GM18868 (cell line): ENCODE data around the gene NUFIP2.
"Not testable (repeated sequence)": the region's sequence is repeated elsewhere in the genome, so short reads cannot be mapped to it uniquely, and the experiment has no call there.

Source experiments
- ATAC-seq: cut with Tn5 transposase; IDR thresholded peaks from one replicate; pipeline ENCODE4 v1.9.1; 2021; ENCODE audit warnings: mild to moderate bottlenecking, moderate library complexity; ENCODE audit not compliant: unreplicated experiment

Gene NUFIP2

DNA sequence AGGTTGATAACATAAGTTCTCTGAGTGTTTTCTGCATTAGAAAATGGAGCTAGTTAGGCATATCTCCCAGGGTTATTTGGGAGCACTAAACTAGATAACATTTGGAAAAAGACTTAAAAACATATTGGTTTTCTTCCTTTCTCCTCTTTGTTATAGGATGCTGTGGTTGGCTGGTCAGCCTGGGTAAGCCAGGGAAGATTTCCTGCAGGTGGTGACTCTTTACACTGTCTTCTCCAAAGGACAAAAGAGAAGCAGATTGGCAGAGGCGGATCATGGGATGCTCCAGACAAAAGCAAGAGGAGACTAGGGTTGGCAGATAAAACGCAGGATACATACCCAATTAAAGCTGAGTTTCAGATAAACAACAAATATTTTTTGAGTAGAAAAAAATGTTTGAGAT lies 53.5 kb downstream of the NUFIP2 start:
- ATAC-seq: no peak

DNA sequence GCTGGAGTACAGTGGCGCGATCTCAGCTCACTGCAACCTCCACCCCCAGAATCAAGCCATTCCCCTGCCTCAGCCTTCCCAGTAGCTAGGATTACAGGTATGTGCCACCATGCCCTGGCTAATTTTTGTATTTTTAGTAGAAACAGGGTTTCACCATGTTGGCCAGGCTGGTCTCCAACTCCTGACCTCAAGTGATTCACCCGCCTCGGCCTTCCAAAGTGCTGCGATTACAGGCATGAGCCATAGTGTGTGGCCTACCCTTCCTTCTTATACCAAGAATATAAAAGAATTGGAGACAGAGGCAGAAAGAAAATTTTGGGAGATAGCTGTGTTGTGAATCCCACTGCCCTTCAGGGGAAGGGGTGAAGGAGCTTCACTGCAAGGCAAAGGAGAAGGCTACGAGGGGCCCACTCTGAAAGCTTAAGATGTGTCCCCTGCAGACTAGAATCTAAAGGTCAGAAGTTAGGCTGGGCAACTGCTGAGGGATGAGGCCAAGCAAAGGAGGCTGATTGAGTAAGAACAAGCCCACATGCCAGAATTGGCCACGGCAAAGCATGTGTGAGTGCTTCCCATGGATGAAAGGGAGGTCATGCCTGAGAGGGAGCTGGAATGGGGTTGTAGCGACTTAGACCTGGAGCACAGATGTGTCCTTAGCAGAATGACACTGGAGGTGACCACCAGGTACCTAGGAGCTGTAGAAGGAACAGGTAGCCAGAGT lies 55.7 kb downstream of the NUFIP2 start:
- no peak for ATAC-seq

- no peak for ATAC-seq
Observed at GRCh38 chr17:29237476-29238132, 56.3 kb downstream of the NUFIP2 start.

GRCh38 chr17:29235904-29236303 lies 58.0 kb downstream of the NUFIP2 start:
- ATAC-seq: no peak

GRCh38 chr17:29234972-29235371 lies 59.0 kb downstream of the NUFIP2 start:
- ATAC-seq: not testable (repeated sequence)

GRCh38 chr17:29233301-29233700 lies 60.6 kb downstream of the NUFIP2 start:
- ATAC-seq: no peak

DNA sequence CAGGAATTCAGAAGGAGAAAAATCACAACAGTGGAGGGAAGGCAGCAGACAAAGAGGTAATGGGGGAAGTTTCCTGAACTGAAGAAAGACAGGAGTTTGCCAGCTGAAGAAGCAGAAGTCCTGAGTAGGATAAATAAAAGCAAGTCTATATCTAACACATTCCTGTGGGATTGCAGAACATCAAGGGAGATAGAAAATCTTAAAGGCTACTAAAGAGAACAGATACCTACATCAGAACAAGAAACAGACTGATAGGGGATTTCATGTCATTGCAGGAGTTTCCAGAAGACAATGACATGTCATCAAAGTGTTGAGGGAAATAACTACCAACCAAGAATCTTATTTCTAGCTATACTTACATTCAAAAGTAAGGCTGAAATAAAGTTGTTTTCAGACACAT lies 68.6 kb downstream of the NUFIP2 start:
- ATAC-seq: no peak

DNA sequence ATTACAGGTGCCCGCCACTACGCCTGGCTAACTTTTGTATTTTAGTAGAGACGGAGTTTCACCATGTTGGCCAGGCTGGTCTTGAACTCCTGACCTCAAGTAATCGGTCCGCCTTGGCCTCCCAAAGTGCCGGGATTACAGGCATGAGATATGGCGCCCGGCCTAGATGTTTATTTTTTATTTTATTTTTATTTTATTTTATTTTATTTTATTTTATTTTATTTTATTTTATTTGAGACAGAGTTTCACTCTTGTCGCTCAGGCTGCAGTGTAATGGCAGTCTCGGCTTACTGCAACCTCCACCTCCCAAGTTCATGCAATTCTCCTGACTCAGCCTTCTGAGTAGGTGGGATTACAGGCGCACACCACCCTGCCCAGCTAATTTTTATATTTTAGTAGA lies 72.6 kb downstream of the NUFIP2 start:
- ATAC-seq: not testable (repeated sequence)

- no peak for ATAC-seq
Observed at GRCh38 chr17:29219378-29220047, 74.4 kb downstream of the NUFIP2 start.

DNA sequence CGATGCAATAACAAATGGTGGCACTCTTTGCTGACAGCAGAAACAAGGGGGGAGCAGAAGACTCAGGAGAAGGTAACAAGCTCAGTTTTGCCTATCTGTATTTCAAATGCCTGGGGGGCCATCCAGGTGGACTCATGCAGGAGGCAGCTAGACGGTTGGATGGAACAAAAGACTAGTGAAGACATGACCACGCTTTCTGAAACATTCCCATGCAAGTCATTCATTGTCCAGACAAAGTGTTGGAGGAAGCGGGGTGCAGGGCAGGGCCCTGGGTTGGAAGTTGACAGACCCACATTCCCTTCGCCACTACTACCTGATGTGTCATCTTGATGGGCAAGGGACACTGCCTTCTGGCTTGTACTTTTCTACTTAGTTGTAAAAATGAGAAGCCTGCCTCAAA lies 77.1 kb downstream of the NUFIP2 start:
- no peak for ATAC-seq

DNA sequence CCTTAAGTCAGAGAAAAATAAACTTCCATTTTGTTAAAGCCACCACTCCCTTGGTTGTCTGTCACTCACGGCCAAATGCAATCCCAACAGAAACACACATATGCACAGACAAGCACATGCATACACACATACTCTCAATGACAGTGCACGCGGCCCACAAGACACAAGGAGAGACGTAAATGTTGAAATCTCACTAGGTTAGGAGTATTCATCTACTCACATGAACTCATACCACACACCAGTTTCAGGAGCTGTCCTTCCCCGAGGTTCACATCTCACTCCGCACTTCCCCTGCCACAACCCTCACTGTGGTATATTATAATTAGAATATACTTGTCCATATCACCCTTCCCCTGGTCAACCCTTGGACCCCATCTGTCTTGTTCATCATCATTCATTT lies 77.8 kb downstream of the NUFIP2 start:
- no peak for ATAC-seq

GRCh38 chr17:29215717-29216116 lies 78.2 kb downstream of the NUFIP2 start:
- no peak for ATAC-seq

GRCh38 chr17:29215174-29215573 lies 78.8 kb downstream of the NUFIP2 start:
- ATAC-seq: no peak

GRCh38 chr17:29214215-29215146 lies 79.5 kb downstream of the NUFIP2 start:
- ATAC-seq: no peak

- no peak for ATAC-seq
Observed at GRCh38 chr17:29212681-29213121, 81.2 kb downstream of the NUFIP2 start.

- no peak for ATAC-seq
Observed at GRCh38 chr17:29212094-29212631, 81.8 kb downstream of the NUFIP2 start.

GRCh38 chr17:29210879-29211278 lies 83.1 kb downstream of the NUFIP2 start:
- no peak for ATAC-seq

DNA sequence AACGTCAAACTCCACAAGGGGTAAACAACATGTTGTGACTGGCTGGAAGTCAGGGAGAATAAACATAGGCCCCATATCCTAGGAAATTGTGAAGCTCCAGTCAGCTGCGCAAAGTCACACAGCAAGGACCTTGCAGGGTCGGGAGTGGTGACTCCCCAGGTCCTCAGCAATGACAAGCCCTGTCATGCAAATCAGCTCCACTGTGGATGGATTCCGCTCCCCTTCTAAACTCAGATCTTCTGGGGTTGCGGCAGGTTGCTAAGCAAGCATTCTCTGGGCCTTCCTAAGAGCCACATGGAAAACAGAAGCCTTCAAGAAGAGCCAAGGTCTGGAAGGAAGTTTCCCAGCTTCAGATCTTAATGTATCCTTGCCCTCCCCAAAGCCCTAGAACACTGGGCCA lies 84.9 kb downstream of the NUFIP2 start:
- no peak for ATAC-seq

DNA sequence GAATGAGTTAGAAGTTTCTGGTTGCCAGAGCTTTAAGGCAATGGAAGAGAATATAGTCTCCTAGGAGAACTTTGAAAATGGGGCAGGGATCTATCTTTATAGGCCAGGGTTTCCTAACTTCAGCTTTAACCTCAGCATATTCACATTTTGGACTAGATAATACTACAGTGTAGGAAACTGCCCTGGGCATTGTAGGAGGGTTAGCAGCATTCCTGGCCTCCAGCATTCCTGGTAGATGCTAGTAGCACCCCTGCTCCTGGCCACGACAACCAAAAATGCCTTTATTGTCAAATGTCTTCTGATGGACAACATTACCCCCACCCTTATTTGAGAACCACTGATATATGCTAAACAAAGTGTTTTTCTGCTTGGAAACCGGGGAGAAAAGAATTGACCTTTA lies 86.0 kb downstream of the NUFIP2 start:
- no peak for ATAC-seq
